ENCODE results near the gene F12.

DNA sequence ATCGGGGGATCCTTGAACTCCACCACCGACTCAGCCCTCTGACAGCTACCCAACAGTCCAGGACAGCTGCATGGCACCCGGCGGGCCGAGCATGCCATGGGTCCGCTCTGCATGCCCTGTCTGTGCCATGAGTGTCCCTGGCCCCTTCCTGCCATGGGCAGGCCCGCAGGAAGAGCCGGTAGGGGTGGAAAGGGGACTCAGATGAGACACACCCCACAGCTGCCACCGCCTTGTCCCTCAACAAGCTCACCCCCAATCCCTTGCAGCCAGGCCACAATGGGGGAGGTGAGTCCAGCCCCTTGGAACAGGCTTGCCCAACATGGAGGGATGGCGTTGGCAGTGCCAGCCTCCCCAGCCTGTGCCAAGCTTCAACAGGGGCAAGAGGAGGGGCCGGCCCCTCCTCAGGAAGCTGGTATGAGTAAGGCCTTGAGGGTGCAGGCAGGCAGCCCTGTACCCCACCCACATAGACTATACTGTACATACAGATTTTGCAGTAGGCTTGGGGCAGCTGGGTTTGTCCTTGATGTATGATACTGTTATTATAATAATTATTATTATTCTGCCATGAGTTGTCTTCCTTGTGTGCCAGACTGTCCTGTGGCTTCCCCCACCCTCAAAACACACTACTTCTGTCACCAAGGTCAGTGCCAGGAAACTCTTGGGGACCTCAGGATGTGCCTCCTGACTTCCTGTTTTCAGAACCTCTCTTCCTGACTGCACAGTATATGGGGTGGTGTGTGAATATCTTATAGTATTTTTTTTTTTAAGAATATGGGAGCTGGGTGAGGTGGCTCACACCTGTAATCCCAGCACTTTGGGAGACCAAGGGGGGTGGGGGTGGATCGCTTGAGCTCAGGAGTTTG lies 37.1 kb downstream of the F12 start:
- no peak for TF ChIP-seq EZH2 (IDR thresholded peaks at IDR 0.05; ENCODE audit: low read length, missing control alignments)
- TF ChIP-seq, protein P1, sequence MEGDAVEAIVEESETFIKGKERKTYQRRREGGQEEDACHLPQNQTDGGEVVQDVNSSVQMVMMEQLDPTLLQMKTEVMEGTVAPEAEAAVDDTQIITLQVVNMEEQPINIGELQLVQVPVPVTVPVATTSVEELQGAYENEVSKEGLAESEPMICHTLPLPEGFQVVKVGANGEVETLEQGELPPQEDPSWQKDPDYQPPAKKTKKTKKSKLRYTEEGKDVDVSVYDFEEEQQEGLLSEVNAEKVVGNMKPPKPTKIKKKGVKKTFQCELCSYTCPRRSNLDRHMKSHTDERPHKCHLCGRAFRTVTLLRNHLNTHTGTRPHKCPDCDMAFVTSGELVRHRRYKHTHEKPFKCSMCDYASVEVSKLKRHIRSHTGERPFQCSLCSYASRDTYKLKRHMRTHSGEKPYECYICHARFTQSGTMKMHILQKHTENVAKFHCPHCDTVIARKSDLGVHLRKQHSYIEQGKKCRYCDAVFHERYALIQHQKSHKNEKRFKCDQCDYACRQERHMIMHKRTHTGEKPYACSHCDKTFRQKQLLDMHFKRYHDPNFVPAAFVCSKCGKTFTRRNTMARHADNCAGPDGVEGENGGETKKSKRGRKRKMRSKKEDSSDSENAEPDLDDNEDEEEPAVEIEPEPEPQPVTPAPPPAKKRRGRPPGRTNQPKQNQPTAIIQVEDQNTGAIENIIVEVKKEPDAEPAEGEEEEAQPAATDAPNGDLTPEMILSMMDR (conservative IDR thresholded peaks at IDR 0.05 in 1 of 2, IDR thresholded peaks at IDR 0.05 in 1 of 2; ENCODE audit: low read depth in 1 of 2, low read length in 2 of 2), result no peak

Measured in fibroblast of lung (primary cell).